ENCODE results near the gene TSPAN6. TPM values are rescaled to one million over a fixed set of nuclear protein-coding genes. Genes with fewer than 3 reads are reported as not detected.

The TSPAN6 gene
- total RNA-seq, 1 donor from 2014 or later, result 25.7 TPM

GRCh38 chrX:100584611-100585010 is 52.0 kb downstream of the TSPAN6 start, which contains the start of gene TNMD:
Gene TNMD, plus strand, starts transcription at chrX:100584936. Its CDS starts 83 bp downstream, at chrX:100585019.
- Mint-ChIP-seq H3K27me3 (ENCODE audit: unreplicated experiment) (no peaks in the 10 kb centered on the region), H3K27ac (ENCODE audit: unreplicated experiment) (no peak within 1 kb of the TSS), H3K4me3 (ENCODE audit: unreplicated experiment) (no peak within 1 kb of the TSS), H3K4me1 (ENCODE audit: low read depth, unreplicated experiment) (no peaks in the 10 kb centered on the region), H3K9me3 (ENCODE audit: unreplicated experiment) (no peaks in the 10 kb centered on the region), H3K36me3 (ENCODE audit: unreplicated experiment) (no peaks in the 10 kb centered on the region)
- no peak for DNase-seq
- no peak for TF ChIP-seq CTCF (IDR thresholded peaks at IDR 0.05; ENCODE audit: partially characterized antibody, unreplicated experiment)

Other genes with a start within 250 kb of the TSPAN6 start
- gene PCDH19, start 226.5 kb downstream of the TSPAN6 start, total RNA-seq (ENCODE audit: unreplicated experiment), result 4.1 TPM
- gene TNMD, start 51.9 kb downstream of the TSPAN6 start, total RNA-seq (ENCODE audit: unreplicated experiment), result not detected
- gene SRPX2, start 7.4 kb upstream of the TSPAN6 start, total RNA-seq (ENCODE audit: unreplicated experiment), result not detected
- gene SYTL4, start 95.3 kb upstream of the TSPAN6 start, total RNA-seq (ENCODE audit: unreplicated experiment), result 0.25 TPM
- gene CSTF2, start 183.6 kb upstream of the TSPAN6 start, total RNA-seq (ENCODE audit: unreplicated experiment), result 17.2 TPM
- gene NOX1, start 237.6 kb upstream of the TSPAN6 start, total RNA-seq (ENCODE audit: unreplicated experiment), result not detected